Stimulated activated CD4-positive, alpha-beta T cell treated with anti-CD3 and anti-CD28 coated beads, TNF-alpha, amount 100 ng/mL, for 4 hours (primary cell): ENCODE data around the gene DRD2.

Experiments
- DNase-seq, 3 experiments: peaks; one replicate each; pipeline ENCODE4 v3.0.0-alpha.2; 2020; ENCODE audit warnings: low read depth in 3 of 3

Gene DRD2

DNA sequence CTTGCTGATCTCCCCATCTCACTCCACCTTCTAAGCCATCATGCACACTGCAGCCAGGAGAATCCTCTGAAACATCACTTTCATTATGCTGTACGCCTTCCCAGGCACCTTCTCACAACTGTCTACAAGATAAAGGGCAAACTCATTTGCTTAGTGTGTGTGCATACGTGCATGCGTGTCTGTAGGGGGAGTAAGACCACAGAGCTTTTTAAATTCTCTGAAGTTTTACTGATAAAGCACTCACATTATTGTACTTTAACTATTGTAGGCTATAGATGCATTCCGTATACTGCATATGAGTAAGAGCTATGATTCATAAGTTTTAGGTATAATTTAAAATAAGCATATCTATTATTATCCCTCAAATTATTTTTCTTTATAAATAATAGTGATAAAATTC is 102.9 kb downstream of the DRD2 start:
- DNase-seq: no peak

DNA sequence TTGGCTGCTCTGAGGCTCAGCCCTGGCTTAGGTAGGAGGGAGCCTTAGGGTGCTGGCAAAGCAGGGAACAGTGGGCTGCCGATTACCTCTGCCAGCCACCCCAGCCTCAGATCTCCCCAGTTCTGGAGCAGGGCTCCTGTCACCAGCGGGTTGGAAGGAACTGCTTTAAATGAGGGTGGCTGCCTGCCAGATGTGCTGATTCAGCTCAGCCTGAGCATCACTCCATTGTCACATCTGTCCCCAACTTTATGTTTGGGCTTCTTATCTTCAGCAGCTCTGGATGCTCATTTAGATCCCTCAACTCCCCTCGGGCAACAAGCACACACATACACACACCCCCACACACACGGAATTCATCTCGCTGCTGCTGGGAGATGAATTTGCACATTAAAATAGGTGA is 104.6 kb downstream of the DRD2 start:
- no peak for DNase-seq

DNA sequence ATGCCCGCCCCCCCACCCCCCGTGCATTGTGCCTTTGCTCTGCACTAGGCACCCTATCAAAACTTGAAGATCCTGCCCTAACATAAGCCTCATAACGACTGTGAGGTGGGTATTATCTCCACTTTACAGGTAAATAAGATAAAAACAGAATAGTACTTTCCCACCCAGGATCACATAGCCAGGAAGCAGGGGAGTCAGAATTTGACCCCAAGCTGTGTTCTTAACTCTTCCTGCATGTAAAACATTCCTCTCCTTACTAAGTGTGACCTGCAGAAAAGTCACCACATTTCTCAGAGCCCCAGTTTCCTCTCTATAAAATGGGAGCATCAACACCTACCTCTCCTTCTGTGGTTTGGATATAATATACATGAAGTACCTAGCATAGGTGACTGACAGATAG is 105.8 kb downstream of the DRD2 start:
- no peak for DNase-seq

DNA sequence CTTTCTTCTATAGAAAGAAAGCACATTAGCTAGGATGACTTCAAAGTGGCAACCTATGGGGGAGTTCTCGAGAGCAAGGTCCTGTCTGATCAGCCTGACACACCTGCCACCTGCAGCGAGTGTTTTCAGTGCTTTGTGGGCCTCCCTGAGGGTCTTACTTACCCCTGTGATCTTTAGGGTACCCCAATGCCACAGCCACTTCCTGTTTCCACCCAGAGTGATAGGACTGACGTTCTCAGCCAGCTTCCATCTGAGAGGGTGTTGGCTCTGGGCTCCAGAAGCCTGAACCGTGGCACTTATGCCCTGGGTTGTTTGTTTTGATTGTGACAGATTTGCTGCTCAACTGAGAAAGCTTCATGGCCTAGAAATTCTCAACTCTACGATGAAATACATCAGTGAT is 109.3 kb downstream of the DRD2 start:
- no peak for DNase-seq

DNA sequence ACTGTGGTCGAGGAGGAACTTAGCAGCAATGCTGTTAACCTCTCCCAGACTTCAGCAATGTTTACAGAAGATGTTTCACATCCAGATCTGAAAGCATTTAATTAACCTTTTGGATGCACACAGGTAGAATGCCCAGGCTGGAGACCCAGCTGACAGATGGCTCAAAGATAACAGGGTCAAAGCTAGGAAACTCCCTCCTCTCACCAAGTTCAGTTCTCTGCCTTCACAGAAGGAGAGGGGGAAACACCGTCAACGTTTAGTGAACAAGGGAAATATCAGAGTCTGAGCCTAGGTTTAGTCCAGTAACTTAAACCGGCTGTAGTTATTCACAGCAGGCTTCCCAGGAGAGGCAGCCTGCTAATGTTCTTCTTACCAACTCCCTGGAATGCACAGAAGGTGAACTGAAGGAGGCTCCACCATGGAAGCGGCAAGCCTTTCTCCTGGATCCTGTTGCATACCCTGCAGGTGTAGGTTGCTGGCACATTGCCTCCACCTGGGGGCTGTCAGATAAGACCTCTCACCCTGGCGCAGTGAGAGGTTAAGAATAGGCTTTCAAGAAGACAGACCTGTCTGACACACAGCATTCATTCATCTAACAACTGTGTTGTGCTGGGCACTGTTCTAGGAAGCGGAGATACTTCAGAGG is 111.1 kb downstream of the DRD2 start:
- DNase-seq: no peak

DNA sequence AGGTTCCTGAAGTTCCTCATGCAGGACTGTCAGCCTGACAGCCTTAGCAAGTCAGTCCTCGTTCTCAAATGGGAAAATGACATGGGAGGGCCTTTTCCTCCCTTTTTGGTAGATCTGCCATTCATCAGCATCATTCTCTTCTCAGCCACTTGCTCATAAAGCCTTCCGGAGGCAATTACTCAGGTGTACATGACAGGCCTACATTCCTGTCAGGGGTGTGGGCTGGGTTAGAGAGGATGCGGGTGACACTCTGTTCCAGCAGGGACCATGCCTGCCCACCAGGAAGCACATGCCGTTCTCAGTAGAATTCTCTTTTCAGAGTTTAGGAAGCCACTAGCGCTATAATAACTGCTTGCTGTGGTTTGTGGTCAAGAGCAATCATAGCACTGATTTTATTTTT is 111.8 kb downstream of the DRD2 start:
- no peak for DNase-seq
